HepG2 (cell line): ENCODE results near the gene PKP3. TPM values are rescaled to one million over a fixed set of nuclear protein-coding genes. Genes with fewer than 3 reads are reported as not detected.
A peak's percentile ranks its signal among the peaks of the same experiment; 100 is the strongest.

Source experiments
- CBX1 ChIP-seq: IDR thresholded peaks from one replicate; pipeline ENCODE4 v1.6.1; 2016; ENCODE audit warnings: antibody characterized with exemption, low read depth
- CERS6 ChIP-seq: sonication (generic); formaldehyde crosslinking; IDR thresholded peaks from 2 replicates; pipeline ENCODE4 v1.5.0; 2020; ENCODE audit warnings: missing genetic modification reagents
- CTCF ChIP-seq: sonication (generic); formaldehyde crosslinking; IDR thresholded peaks from 2 replicates; pipeline ENCODE4 v1.5.0; 2020; ENCODE audit warnings: mild to moderate bottlenecking, missing genetic modification reagents, moderate library complexity
- FOXP1 ChIP-seq, 2 experiments: fragments of 450-650 bp in 1 of 2; IDR thresholded peaks; 2 replicates each; pipeline ENCODE4 v1.6.1; 2017 to 2018; ENCODE audit warnings: antibody characterized with exemption in 1 of 2
- MIXL1 ChIP-seq: IDR thresholded peaks from 2 replicates; pipeline ENCODE4 v1.6.1; 2016
- MXI1 ChIP-seq: IDR thresholded peaks from 3 replicates; pipeline ENCODE4 v1.6.1; 2012; ENCODE audit warnings: low read depth, low read length, inconsistent platforms, borderline replicate concordance
- NCOA2 ChIP-seq: sonication (generic); formaldehyde crosslinking; IDR thresholded peaks from 2 replicates; pipeline ENCODE4 v1.8.0; 2022; ENCODE audit warnings: inconsistent platforms
- PPARG ChIP-seq: conservative IDR thresholded peaks from 2 replicates; pipeline ENCODE4 v1.6.1; 2016; ENCODE audit warnings: missing biosample characterization, missing genetic modification reagents
- SALL1 ChIP-seq: sonication (generic); formaldehyde crosslinking; IDR thresholded peaks from 2 replicates; pipeline ENCODE4 v1.8.0; 2022; ENCODE audit warnings: mild to moderate bottlenecking, missing genetic modification reagents
- SATB2 ChIP-seq: sonication (generic); formaldehyde crosslinking; IDR thresholded peaks from 2 replicates; pipeline ENCODE4 v1.5.0; 2020; ENCODE audit warnings: missing genetic modification reagents
- SNRNP70 ChIP-seq: fragments of 200-400 bp; formaldehyde crosslinking; IDR thresholded peaks from 2 replicates; pipeline ENCODE4 v1.6.1; 2017; ENCODE audit warnings: mild to moderate bottlenecking, low read depth, low read length, moderate library complexity
- SUZ12 ChIP-seq: fragments of 150-350 bp; IDR thresholded peaks from 2 replicates; pipeline ENCODE4 v1.6.1; 2014; ENCODE audit warnings: low read depth, low read length
- THRA ChIP-seq: sonication (generic); formaldehyde crosslinking; IDR thresholded peaks from 2 replicates; pipeline ENCODE4 v1.4.0; 2020; ENCODE audit warnings: missing genetic modification reagents, borderline replicate concordance
- XRCC5 ChIP-seq: fragments of 200-400 bp; formaldehyde crosslinking; optimal IDR thresholded peaks from 2 replicates; pipeline ENCODE3; 2017; ENCODE audit warnings: mild to moderate bottlenecking, low read length
- ZBTB3 ChIP-seq: sonication (generic); formaldehyde crosslinking; IDR thresholded peaks from 2 replicates; pipeline ENCODE4 v1.4.0; 2020; ENCODE audit warnings: low read depth, mild to moderate bottlenecking, moderate library complexity, missing genetic modification reagents, borderline replicate concordance
- ZBTB43 ChIP-seq: sonication (generic); formaldehyde crosslinking; conservative IDR thresholded peaks from 2 replicates; pipeline ENCODE4 v1.4.0; 2020; ENCODE audit warnings: missing genetic modification reagents
- ZFY ChIP-seq: sonication (generic); formaldehyde crosslinking; IDR thresholded peaks from 2 replicates; pipeline ENCODE4 v1.4.0; 2020; ENCODE audit warnings: missing genetic modification reagents
- ZGPAT ChIP-seq: IDR thresholded peaks from 2 replicates; pipeline ENCODE4 v1.6.1; 2016; ENCODE audit warnings: mild to moderate bottlenecking
- ZNF260 ChIP-seq: sonication (generic); formaldehyde crosslinking; IDR thresholded peaks from 2 replicates; pipeline ENCODE4 v1.4.0; 2020; ENCODE audit warnings: missing genetic modification reagents, low read depth, mild to moderate bottlenecking, borderline replicate concordance
- ZNF296 ChIP-seq: sonication (generic); formaldehyde crosslinking; conservative IDR thresholded peaks from 2 replicates; pipeline ENCODE4 v1.5.0; 2020; ENCODE audit warnings: mild to moderate bottlenecking, missing genetic modification reagents
- ZNF547 ChIP-seq: sonication (generic); formaldehyde crosslinking; IDR thresholded peaks from 2 replicates; pipeline ENCODE4 v1.5.1; 2020; ENCODE audit warnings: mild to moderate bottlenecking, missing genetic modification reagents
- ZNF691 ChIP-seq: sonication (generic); formaldehyde crosslinking; IDR thresholded peaks from 2 replicates; pipeline ENCODE4 v1.4.0; 2020; ENCODE audit warnings: missing genetic modification reagents, low read depth, mild to moderate bottlenecking, borderline replicate concordance
- ZNF737 ChIP-seq: sonication (generic); formaldehyde crosslinking; IDR thresholded peaks from 2 replicates; pipeline ENCODE4 v1.5.0; 2020; ENCODE audit warnings: missing genetic modification reagents, mild to moderate bottlenecking, borderline replicate concordance
- ZNF777 ChIP-seq: sonication (generic); formaldehyde crosslinking; IDR thresholded peaks from 2 replicates; pipeline ENCODE4 v1.4.0; 2020; ENCODE audit warnings: missing genetic modification reagents
- ZNF850 ChIP-seq: sonication (generic); formaldehyde crosslinking; conservative IDR thresholded peaks from 2 replicates; pipeline ENCODE4 v1.9.0; 2021; ENCODE audit warnings: mild to moderate bottlenecking, missing genetic modification reagents
- polyA plus RNA-seq, 8 experiments: library from polyadenylated mRNA; depleted of rRNA in 3 of 8; stranded (reverse) in 7 of 8; unstranded in 1 of 8; fragments of >200 nt; fragmentation: Illumina TruSeq in 4 of 8; extraction: Trizol in 4 of 8; gene quantifications; 2 replicates each; pipeline versions ENCODE4 v1.2.1 to v1.2.3, GENCODE V29; 2011 to 2016; ENCODE audit warnings: low read depth in 4 of 8, missing spikeins in 1 of 8, mixed read lengths in 1 of 8; ENCODE audit not compliant: insufficient read depth in 1 of 8
- total RNA-seq, 5 experiments: library from RNA; depleted of rRNA; stranded (reverse); fragments of >200 nt; fragmentation: Illumina TruSeq; extraction: Trizol; gene quantifications; 2 replicates each; pipeline ENCODE4 v1.2.3, GENCODE V29; 2016; ENCODE audit warnings: low read depth in 1 of 5

Gene PKP3
- total and polyA plus RNA-seq, 2 of the 13 experiments (the other 11 are each of a cell fraction or from before 2014, with no cell fraction given): 18.0 to 28.7 TPM

- TF ChIP-seq ZBTB3 (CRISPR knock-in tag) (no peak), ZBTB43 (no peak), ZNF777 (CRISPR knock-in tag) (0 out of 2 replicates have a peak, but pooled peaks have one; percentile 4), PPARG (CRISPR knock-in tag) (no peak), ZNF547 (CRISPR knock-in tag) (no peak), MIXL1 (CRISPR knock-in tag) (no peak), ZNF691 (0 out of 2 replicates have a peak, but pooled peaks have one; percentile 36), MXI1 (no peak), ZGPAT (no peak), ZNF737 (CRISPR knock-in tag) (no peak), CTCF (CRISPR knock-in tag) (peak; percentile 38; the same call in 1 of the 2 replicates), CERS6 (CRISPR knock-in tag) (no peak), ZNF850 (CRISPR knock-in tag) (no peak), SATB2 (CRISPR knock-in tag) (no peak), THRA (no peak), SUZ12 (no peak), XRCC5 (no peak), ZFY (CRISPR knock-in tag) (no peak), SALL1 (CRISPR knock-in tag) (peak; percentile 3; the same call in 1 of the 2 replicates), NCOA2 (CRISPR knock-in tag) (no peak), SNRNP70 (no peak), CBX1 (no peak), ZNF260 (CRISPR knock-in tag) (no peak), FOXP1 (IDR thresholded peaks at IDR 0.05) (no peak), FOXP1 (CRISPR knock-in tag; IDR thresholded peaks at IDR 0.05) (no peak), ZNF296 (CRISPR knock-in tag) (no peak)
Measured at GRCh38 chr11:415640-416041, 21.6 kb downstream of the PKP3 start (continued).
